HG03139 (cell line): ENCODE results near the gene ADGRF3.
"Not testable (repeated sequence)": the region's sequence is repeated elsewhere in the genome, so short reads cannot be mapped to it uniquely, and the experiment has no call there.

Source experiments
- ATAC-seq: cut with Tn5 transposase; IDR thresholded peaks from one replicate; pipeline ENCODE4 v1.9.1; 2021; ENCODE audit not compliant: unreplicated experiment

ADGRF3 gene

GRCh38 chr2:26324479-26324878 lies 22.1 kb downstream of the ADGRF3 start:
- not testable (repeated sequence) for ATAC-seq

- no peak for ATAC-seq
These were observed 27.6 kb downstream of the ADGRF3 start for GRCh38 chr2:26318950-26319349.

GRCh38 chr2:26317377-26318105 lies 29.0 kb downstream of the ADGRF3 start:
- no peak for ATAC-seq

- ATAC-seq = no peak
These were observed 29.7 kb downstream of the ADGRF3 start for GRCh38 chr2:26316845-26317244.

GRCh38 chr2:26316041-26316440 lies 30.5 kb downstream of the ADGRF3 start:
- no peak for ATAC-seq

GRCh38 chr2:26314243-26314642 lies 32.3 kb downstream of the ADGRF3 start:
- no peak for ATAC-seq

- no peak for ATAC-seq
These were observed 33.1 kb downstream of the ADGRF3 start for GRCh38 chr2:26313446-26313845.

GRCh38 chr2:26312471-26312870 lies 34.1 kb downstream of the ADGRF3 start:
- ATAC-seq = no peak

- ATAC-seq = no peak
These were observed 36.7 kb downstream of the ADGRF3 start for GRCh38 chr2:26309921-26310320.

GRCh38 chr2:26305540-26305939 lies 41.0 kb downstream of the ADGRF3 start:
- no peak for ATAC-seq

GRCh38 chr2:26305094-26305493 lies 41.5 kb downstream of the ADGRF3 start:
- ATAC-seq = not testable (repeated sequence)

- ATAC-seq = no peak
These were observed 43.7 kb downstream of the ADGRF3 start for GRCh38 chr2:26302846-26303245.

- no peak for ATAC-seq
These were observed 46.2 kb downstream of the ADGRF3 start for GRCh38 chr2:26300234-26300925.

- no peak for ATAC-seq
These were observed 47.0 kb downstream of the ADGRF3 start for GRCh38 chr2:26299471-26300101.

GRCh38 chr2:26298638-26299393 lies 47.8 kb downstream of the ADGRF3 start:
- no peak for ATAC-seq

- no peak for ATAC-seq
These were observed 48.3 kb downstream of the ADGRF3 start for GRCh38 chr2:26298286-26298637.

- ATAC-seq = no peak
These were observed 49.5 kb downstream of the ADGRF3 start for GRCh38 chr2:26297061-26297460.

GRCh38 chr2:26295511-26295910 lies 51.1 kb downstream of the ADGRF3 start:
- no peak for ATAC-seq

GRCh38 chr2:26292646-26293045 lies 53.9 kb downstream of the ADGRF3 start:
- no peak for ATAC-seq

GRCh38 chr2:26290001-26290400 lies 56.6 kb downstream of the ADGRF3 start:
- ATAC-seq = no peak

- no peak for ATAC-seq
These were observed 60.7 kb downstream of the ADGRF3 start for GRCh38 chr2:26285931-26286330.
